ENCODE data around the gene RFX2. TPM values are rescaled to one million over a fixed set of nuclear protein-coding genes. Genes with fewer than 3 reads are reported as not detected.

The RFX2 gene
- total and polyA plus RNA-seq, 9 of the 15 experiments (the other 6 are each of a cell fraction or from before 2014, with no cell fraction given): 3.6 to 18.7 (median 8.7) TPM

DNA sequence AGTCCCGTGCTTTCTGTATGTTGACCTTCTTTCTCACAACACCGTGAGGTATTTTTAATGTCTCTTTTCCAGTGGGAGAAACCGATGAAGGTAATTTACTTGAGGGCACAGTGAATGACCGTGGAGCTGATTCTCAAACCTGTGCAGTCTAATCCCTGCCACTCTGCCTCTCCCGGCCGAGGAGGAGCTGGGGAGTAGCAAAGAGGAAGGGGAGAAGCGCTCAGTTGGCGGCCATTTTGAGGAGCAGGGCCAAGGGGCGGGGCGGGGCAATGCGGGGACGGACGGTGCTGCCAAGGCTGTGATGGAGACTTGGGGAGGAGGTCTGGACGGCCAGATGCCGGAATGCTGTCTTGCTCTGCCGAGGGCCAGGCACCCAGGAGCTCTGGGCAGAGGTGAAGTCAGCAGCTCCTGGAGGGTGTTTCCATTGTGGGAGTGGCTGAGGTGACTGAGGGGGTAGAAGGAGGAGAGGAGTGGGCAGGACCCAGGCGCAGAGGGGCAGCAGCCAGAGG lies 120.0 kb downstream of the RFX2 start (continued):
- TF ChIP-seq, protein P1, sequence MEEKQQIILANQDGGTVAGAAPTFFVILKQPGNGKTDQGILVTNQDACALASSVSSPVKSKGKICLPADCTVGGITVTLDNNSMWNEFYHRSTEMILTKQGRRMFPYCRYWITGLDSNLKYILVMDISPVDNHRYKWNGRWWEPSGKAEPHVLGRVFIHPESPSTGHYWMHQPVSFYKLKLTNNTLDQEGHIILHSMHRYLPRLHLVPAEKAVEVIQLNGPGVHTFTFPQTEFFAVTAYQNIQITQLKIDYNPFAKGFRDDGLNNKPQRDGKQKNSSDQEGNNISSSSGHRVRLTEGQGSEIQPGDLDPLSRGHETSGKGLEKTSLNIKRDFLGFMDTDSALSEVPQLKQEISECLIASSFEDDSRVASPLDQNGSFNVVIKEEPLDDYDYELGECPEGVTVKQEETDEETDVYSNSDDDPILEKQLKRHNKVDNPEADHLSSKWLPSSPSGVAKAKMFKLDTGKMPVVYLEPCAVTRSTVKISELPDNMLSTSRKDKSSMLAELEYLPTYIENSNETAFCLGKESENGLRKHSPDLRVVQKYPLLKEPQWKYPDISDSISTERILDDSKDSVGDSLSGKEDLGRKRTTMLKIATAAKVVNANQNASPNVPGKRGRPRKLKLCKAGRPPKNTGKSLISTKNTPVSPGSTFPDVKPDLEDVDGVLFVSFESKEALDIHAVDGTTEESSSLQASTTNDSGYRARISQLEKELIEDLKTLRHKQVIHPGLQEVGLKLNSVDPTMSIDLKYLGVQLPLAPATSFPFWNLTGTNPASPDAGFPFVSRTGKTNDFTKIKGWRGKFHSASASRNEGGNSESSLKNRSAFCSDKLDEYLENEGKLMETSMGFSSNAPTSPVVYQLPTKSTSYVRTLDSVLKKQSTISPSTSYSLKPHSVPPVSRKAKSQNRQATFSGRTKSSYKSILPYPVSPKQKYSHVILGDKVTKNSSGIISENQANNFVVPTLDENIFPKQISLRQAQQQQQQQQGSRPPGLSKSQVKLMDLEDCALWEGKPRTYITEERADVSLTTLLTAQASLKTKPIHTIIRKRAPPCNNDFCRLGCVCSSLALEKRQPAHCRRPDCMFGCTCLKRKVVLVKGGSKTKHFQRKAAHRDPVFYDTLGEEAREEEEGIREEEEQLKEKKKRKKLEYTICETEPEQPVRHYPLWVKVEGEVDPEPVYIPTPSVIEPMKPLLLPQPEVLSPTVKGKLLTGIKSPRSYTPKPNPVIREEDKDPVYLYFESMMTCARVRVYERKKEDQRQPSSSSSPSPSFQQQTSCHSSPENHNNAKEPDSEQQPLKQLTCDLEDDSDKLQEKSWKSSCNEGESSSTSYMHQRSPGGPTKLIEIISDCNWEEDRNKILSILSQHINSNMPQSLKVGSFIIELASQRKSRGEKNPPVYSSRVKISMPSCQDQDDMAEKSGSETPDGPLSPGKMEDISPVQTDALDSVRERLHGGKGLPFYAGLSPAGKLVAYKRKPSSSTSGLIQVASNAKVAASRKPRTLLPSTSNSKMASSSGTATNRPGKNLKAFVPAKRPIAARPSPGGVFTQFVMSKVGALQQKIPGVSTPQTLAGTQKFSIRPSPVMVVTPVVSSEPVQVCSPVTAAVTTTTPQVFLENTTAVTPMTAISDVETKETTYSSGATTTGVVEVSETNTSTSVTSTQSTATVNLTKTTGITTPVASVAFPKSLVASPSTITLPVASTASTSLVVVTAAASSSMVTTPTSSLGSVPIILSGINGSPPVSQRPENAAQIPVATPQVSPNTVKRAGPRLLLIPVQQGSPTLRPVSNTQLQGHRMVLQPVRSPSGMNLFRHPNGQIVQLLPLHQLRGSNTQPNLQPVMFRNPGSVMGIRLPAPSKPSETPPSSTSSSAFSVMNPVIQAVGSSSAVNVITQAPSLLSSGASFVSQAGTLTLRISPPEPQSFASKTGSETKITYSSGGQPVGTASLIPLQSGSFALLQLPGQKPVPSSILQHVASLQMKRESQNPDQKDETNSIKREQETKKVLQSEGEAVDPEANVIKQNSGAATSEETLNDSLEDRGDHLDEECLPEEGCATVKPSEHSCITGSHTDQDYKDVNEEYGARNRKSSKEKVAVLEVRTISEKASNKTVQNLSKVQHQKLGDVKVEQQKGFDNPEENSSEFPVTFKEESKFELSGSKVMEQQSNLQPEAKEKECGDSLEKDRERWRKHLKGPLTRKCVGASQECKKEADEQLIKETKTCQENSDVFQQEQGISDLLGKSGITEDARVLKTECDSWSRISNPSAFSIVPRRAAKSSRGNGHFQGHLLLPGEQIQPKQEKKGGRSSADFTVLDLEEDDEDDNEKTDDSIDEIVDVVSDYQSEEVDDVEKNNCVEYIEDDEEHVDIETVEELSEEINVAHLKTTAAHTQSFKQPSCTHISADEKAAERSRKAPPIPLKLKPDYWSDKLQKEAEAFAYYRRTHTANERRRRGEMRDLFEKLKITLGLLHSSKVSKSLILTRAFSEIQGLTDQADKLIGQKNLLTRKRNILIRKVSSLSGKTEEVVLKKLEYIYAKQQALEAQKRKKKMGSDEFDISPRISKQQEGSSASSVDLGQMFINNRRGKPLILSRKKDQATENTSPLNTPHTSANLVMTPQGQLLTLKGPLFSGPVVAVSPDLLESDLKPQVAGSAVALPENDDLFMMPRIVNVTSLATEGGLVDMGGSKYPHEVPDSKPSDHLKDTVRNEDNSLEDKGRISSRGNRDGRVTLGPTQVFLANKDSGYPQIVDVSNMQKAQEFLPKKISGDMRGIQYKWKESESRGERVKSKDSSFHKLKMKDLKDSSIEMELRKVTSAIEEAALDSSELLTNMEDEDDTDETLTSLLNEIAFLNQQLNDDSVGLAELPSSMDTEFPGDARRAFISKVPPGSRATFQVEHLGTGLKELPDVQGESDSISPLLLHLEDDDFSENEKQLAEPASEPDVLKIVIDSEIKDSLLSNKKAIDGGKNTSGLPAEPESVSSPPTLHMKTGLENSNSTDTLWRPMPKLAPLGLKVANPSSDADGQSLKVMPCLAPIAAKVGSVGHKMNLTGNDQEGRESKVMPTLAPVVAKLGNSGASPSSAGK (IDR thresholded peaks at IDR 0.05): no peak; the same call in 1 of the 2 replicates
- no peak for TF ChIP-seq ZNF766 (CRISPR knock-in tag; conservative IDR thresholded peaks at IDR 0.05)
- no peak for TF ChIP-seq MYC (IDR thresholded peaks at IDR 0.05; ENCODE audit: low read depth, low read length)
- no peak for TF ChIP-seq MYC (CRISPR knock-in tag; IDR thresholded peaks at IDR 0.05; ENCODE audit: borderline replicate concordance, low read depth)
- no peak for TF ChIP-seq MAFK (IDR thresholded peaks at IDR 0.05; ENCODE audit: low read length)
- TF ChIP-seq EP300 (IDR thresholded peaks at IDR 0.05; ENCODE audit: low read length): no peak
- TF ChIP-seq RBM34 (IDR thresholded peaks at IDR 0.05; ENCODE audit: borderline replicate concordance, insufficient read depth, low read length): no peak
- TF ChIP-seq, protein P2, sequence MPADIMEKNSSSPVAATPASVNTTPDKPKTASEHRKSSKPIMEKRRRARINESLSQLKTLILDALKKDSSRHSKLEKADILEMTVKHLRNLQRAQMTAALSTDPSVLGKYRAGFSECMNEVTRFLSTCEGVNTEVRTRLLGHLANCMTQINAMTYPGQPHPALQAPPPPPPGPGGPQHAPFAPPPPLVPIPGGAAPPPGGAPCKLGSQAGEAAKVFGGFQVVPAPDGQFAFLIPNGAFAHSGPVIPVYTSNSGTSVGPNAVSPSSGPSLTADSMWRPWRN (IDR thresholded peaks at IDR 0.05; ENCODE audit: low read depth): no peak
- TF ChIP-seq SMAD4 (CRISPR knock-in tag; conservative IDR thresholded peaks at IDR 0.05): no peak
- TF ChIP-seq, protein P3, sequence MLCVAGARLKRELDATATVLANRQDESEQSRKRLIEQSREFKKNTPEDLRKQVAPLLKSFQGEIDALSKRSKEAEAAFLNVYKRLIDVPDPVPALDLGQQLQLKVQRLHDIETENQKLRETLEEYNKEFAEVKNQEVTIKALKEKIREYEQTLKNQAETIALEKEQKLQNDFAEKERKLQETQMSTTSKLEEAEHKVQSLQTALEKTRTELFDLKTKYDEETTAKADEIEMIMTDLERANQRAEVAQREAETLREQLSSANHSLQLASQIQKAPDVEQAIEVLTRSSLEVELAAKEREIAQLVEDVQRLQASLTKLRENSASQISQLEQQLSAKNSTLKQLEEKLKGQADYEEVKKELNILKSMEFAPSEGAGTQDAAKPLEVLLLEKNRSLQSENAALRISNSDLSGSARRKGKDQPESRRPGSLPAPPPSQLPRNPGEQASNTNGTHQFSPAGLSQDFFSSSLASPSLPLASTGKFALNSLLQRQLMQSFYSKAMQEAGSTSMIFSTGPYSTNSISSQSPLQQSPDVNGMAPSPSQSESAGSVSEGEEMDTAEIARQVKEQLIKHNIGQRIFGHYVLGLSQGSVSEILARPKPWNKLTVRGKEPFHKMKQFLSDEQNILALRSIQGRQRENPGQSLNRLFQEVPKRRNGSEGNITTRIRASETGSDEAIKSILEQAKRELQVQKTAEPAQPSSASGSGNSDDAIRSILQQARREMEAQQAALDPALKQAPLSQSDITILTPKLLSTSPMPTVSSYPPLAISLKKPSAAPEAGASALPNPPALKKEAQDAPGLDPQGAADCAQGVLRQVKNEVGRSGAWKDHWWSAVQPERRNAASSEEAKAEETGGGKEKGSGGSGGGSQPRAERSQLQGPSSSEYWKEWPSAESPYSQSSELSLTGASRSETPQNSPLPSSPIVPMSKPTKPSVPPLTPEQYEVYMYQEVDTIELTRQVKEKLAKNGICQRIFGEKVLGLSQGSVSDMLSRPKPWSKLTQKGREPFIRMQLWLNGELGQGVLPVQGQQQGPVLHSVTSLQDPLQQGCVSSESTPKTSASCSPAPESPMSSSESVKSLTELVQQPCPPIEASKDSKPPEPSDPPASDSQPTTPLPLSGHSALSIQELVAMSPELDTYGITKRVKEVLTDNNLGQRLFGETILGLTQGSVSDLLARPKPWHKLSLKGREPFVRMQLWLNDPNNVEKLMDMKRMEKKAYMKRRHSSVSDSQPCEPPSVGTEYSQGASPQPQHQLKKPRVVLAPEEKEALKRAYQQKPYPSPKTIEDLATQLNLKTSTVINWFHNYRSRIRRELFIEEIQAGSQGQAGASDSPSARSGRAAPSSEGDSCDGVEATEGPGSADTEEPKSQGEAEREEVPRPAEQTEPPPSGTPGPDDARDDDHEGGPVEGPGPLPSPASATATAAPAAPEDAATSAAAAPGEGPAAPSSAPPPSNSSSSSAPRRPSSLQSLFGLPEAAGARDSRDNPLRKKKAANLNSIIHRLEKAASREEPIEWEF (CRISPR knock-in tag; IDR thresholded peaks at IDR 0.05): no peak
- no peak for TF ChIP-seq HSF4 (CRISPR knock-in tag; IDR thresholded peaks at IDR 0.05; ENCODE audit: borderline replicate concordance)
